HG03442 (cell line): ENCODE measurements around the gene FASTK.
"Not testable (repeated sequence)": the region's sequence is repeated elsewhere in the genome, so short reads cannot be mapped to it uniquely, and the experiment has no call there.

Experiments used
- ATAC-seq: cut with Tn5 transposase; IDR thresholded peaks from one replicate; pipeline ENCODE4 v1.9.1; 2021; ENCODE audit warnings: mild to moderate bottlenecking, moderate library complexity; ENCODE audit not compliant: unreplicated experiment

The FASTK gene

GRCh38 chr7:151032936-151033863, 47.4 kb downstream of the FASTK start:
- ATAC-seq = no peak

GRCh38 chr7:151031011-151031410, 49.6 kb downstream of the FASTK start:
- ATAC-seq = no peak

GRCh38 chr7:151028948-151029501, 51.6 kb downstream of the FASTK start:
- ATAC-seq = no peak

- peak; percentile 96 for ATAC-seq
These were observed 52.3 kb downstream of the FASTK start, which contains the start of gene ABCB8 for GRCh38 chr7:151028131-151028947. TSS of gene ABCB8 (plus strand) at chr7:151028450. CDS start at chr7:151028516, 66 bp downstream.

- ATAC-seq = not testable (repeated sequence)
These were observed 52.9 kb downstream of the FASTK start for GRCh38 chr7:151027728-151028130.

- ATAC-seq = not testable (repeated sequence)
These were observed 53.6 kb downstream of the FASTK start for GRCh38 chr7:151026771-151027727.
